Posterior cingulate gyrus (tissue), 11 donors: Measurements from ENCODE around the gene CHD1L.
"Not testable (repeated sequence)": the region's sequence is repeated elsewhere in the genome, so short reads cannot be mapped to it uniquely, and the experiment has no call there.

Source experiments
- DNase-seq, 10 donors: peaks; one replicate each; pipeline versions ENCODE4 v3.0.0 to v3.0.0-alpha.2; 2020 to 2021; ENCODE audit warnings: mixed read lengths in 3 of 10
- intact Hi-C: fragments of 100-400 bp; cut with DNase I; formaldehyde crosslinking; loops from one replicate; pipeline ENCODE4 v1.15.1; 2023

Gene CHD1L

GRCh38 chr1:147231032-147231431, 11.5 kb upstream of the CHD1L start:
- DNase-seq = not testable (repeated sequence)

DNA sequence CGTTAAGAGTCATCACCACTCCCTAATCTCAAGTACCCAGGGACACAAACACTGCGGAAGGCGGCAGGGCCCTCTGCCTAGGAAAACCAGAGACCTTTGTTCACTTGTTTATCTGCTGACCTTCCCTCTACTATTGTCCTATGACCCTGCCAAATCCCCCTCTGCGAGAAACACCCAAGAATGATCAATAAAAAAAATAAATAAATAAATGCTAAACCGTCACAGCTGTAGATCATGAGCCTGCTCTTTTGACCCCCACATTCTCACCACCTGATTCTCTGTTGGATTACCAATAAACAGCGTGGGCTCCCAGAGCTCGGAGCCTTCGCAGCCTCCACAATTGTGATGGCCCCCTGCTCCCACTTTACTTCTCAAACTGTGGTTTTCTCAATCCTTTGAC, 8.6 kb upstream of the CHD1L start:
- DNase-seq, intact Hi-C loops: not testable (repeated sequence)

More at GRCh38 chr1:147231032-147231431, 11.5 kb upstream of the CHD1L start:
- intact Hi-C loops = not testable (repeated sequence)

DNA sequence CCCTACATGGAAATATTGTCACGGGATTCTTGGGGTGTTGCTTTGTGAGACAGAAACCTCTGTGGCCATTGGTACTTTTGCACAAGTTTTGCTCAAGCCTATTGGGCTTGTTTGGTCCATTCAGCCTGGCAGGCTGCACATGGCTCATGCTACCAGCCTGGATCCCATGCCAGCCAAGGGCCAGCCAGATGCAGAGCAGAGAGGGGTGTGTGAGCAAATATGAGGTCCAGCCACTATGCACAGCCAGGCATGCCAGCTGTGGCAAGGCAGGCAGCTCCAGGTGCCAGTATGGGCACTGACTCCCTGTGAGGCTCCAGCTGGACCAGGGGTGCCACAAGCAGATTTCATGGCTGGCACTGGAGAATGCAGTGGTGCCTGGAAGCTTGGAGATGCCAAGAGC, 6.7 kb upstream of the CHD1L start:
- intact Hi-C loops = no loop called here

DNA sequence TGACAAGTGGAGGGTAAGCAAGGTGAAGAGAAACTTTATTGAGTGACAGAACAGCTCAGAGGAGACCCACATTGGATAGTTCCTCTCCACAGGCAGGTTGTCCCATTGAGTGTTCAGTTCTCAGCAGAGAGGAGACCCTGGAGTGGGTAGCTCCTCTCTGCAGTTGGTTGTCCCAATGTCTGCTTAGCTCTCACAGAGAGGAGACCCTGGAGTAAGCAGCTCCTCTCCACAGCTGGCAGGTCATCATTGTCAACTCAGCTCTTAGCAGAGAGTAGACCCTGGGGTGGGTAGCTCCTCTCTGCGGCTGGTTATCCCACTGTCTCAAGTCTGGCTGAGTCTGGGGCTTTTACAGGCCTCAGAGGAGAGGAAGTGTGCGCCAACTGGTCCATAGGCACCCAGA, 6.0 kb upstream of the CHD1L start:
- DNase-seq = no peak
- intact Hi-C loops = no loop called here

More for the DNA sequence above, 6.7 kb upstream of the CHD1L start:
- DNase-seq = no peak

- DNase-seq = no peak
- intact Hi-C loops = no loop called here
Measured at GRCh38 chr1:147236959-147237791, 5.3 kb upstream of the CHD1L start.

DNA sequence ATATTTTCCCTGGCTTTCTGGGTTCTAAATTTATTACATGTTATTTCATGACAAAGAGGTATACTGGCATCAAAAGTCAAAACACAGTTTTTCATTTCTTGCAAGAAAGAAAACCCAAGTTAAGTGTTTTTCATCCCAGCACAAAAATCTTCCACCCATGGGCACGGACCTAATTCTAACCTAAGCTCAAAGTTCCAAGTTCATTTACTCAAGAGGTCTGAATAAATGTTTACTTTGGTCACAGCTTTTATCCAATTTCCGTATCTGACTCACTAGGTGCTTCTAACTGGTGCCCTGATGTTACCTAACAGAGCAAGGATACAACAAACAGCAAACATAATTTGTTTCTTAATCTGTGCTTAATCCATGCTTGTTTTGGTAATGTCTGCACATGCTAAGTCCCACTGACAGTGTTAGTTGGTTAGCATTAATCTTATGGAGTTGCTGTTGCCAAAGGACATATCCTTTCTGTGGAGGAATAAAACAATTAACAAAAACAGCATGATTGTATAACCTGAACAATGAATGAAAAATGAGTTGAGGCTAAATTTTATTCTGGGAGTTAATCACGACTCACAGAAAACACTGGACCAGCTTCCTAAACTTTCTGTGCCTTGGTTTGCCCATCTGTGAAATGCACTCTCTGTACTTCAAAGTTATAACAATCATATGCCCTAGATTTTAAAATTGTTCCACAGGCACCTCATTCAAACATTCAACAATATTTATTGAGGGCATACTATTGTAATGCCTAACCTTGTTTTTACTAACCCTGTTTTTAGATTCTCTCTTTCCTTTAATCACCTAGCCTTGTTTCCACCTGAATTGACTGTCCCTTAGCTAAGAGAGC, 4.2 kb upstream of the CHD1L start:
- DNase-seq = no peak
- intact Hi-C loops = no loop called here

- intact Hi-C loops = no loop called here
- no peak for DNase-seq
Measured at GRCh38 chr1:147238925-147239820, 3.3 kb upstream of the CHD1L start.

- intact Hi-C loops, DNase-seq: not testable (repeated sequence)
Measured at GRCh38 chr1:147240131-147240721, 2.3 kb upstream of the CHD1L start.

DNA sequence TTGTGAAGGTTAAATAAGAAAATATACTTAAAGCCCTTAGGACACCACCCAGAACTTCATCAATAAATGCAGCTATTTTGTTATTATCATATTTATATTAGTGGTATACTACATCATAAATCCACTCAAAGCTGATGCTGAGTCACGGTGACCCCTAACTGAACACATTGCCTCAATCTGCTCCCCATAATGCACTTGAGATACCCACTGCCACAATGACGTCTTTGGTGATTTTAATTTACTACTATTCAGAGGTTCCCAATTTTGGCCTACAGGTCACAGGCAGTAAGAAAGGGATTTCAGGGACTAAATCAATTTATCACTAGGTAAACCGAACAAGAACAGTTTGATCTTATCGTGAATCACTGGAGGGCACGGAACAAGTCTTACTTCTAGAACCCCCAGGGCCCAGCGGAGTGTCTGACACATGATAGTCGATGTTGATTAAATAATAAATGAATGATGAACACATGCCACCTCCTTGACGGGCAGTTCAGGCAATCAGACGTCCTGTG, 493 bp upstream of the CHD1L start:
- intact Hi-C loops = loop anchor here (1.0 kb wide), 1 partner anchor 70 kb away; the partner anchor contains the start of gene PRKAB2
- DNase-seq = no peak

GRCh38 chr1:147243228-147243685, 773 bp downstream of the CHD1L start:
- intact Hi-C loops = no loop called here
- peak in 6 of 10 donors; percentile 13 to 89 (median 36) for DNase-seq

GRCh38 chr1:147243841-147244240, 1.4 kb downstream of the CHD1L start:
- DNase-seq = no peak
- intact Hi-C loops = no loop called here

- no peak for DNase-seq
- intact Hi-C loops = no loop called here
Measured at GRCh38 chr1:147245129-147245528, 2.6 kb downstream of the CHD1L start.

DNA sequence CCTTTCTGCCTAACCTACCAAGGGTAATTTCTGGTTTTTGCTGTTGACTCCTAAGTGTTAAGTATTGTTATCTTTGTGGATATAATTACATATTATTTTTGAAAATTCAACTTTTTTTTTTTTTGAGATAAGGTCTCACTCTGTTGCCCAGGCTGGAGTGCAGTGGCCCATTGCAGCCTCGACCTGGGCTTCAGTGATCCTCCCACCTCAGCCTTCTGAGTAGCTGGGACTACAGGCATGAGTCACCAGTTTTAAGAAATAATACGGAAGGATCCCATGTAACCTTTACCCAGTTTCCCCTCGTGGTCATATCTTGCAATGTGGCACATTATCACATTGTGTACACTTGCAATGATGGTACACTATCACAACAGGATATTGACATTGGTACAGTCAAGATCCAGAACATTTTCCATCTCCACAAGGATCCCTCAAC, 3.1 kb downstream of the CHD1L start:
- intact Hi-C loops = no loop called here
- DNase-seq = no peak

- intact Hi-C loops = no loop called here
- no peak for DNase-seq
Measured at GRCh38 chr1:147246044-147246690, 3.7 kb downstream of the CHD1L start.

DNA sequence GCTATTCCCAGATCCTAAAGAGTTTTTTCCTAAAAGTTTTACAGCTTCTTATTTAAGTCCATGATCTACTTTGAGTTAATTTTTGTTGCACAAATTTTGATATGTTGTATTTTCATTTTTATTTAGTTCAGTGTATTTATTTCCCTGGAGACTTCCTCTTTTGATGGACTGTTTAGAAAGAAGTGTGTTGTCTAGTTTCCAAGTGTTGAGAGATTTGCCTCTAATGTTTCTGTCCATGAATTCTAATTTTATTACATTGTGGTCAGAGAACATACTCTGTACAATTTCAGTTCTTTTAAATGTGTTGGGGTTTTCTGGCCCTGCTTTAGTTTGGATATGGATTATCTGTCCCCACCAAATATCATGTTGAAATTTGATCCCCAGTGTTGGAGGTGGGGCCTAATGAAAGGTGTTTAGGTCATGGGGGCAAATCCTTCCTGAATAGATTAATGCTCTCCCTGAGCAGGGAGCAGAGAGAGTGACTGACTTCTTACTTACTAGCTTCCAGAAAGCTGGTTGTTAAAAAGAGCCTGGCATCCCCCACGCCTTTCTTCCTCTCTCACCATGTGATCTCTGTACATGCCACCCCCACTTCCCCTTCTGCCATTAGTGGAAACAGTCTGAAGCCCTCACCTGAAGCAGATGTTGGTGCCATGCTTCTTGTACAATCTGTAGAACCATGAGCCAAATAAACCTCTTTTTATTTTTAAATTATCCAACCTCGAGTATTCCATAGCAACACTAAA, 4.6 kb downstream of the CHD1L start:
- intact Hi-C loops = no loop called here
- DNase-seq = no peak

- intact Hi-C loops = no loop called here
- no peak for DNase-seq
Measured at GRCh38 chr1:147247656-147248238, 5.3 kb downstream of the CHD1L start.

GRCh38 chr1:147252540-147252939, 10.1 kb downstream of the CHD1L start:
- DNase-seq = peak in 1 of 10 donors; percentile 29
- intact Hi-C loops = no loop called here

DNA sequence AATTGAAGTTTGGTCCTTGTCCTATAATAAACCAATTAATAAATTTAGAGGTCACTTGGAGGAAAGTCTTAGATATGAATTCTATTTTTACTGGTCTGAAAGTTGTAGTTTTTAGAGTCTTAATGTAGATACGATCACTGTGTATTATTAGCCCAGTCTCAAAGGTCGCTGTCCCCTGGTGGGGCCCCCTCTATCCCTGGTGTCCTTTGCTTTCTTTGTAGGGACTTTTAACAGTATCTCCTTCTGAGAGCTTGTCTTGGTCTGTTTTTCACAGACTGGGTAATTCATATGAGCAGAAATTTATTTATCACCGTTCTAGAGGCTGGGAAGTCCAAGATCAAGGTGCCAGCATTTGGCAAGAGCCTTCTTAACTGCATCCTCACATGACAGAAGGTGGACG, 18.5 kb downstream of the CHD1L start:
- intact Hi-C loops = loop anchor here (10.0 kb wide), 1 partner anchor 344 kb away; no protein-coding TSS in a partner anchor
- DNase-seq = no peak
